Melanocyte of skin (primary cell): Measurements from ENCODE around the gene HOXC9. TPM values are rescaled to one million over a fixed set of nuclear protein-coding genes. Genes with fewer than 3 reads are reported as not detected.

Experiments
- small RNA-seq, 2 donors: library from RNA; depleted of rRNA; stranded (forward); fragments of <200 nt; gene quantifications; one replicate each; pipeline ENCODE3, GENCODE V24; 2012
- total RNA-seq, 2 donors: library from RNA; depleted of rRNA; stranded (reverse); fragments of >200 nt; gene quantifications; 2 replicates each; pipeline ENCODE4 v1.2.3, GENCODE V29; 2012

The HOXC9 gene
- total RNA-seq, result 1 to 10 TPM in 1 of 2 donors, not detected in 1; 5.7 TPM

DNA sequence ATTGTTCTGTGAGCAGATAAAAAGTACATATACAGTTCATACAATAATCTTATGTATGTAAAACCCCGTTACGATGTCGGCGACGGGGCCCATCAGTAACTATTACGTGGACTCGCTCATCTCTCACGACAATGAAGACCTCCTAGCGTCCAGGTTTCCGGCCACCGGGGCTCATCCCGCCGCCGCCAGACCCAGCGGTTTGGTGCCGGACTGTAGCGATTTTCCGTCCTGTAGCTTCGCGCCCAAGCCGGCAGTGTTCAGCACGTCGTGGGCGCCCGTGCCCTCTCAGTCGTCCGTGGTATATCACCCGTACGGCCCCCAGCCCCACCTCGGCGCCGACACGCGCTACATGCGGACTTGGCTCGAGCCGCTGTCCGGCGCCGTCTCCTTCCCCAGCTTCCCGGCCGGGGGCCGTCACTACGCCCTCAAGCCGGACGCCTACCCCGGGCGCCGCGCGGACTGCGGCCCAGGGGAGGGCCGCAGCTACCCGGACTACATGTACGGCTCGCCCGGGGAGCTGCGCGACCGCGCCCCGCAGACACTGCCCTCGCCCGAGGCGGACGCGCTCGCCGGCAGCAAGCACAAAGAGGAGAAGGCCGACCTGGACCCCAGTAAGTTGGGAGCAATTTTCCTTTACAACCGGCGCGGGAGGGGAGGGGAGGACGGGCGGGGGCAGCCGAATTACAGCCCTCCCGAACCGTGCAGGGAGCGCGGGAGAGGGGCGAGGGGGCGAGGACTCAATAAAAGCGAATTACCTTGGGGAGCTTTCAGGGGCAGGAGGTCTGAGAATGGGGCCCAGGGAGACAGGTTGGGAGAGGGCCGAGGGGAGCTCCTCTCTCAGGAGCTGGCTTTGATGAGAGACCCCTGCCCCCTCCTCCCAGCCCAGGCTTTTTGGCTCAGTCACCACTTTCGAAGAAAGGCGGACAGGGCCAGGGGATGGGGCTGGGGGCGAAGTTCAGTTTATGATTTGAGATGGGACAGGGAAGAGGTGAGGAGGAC is at the start of gene HOXC9:
TSS of gene HOXC9 (plus strand) at position 46 of the 999 bp plus-strand sequence. CDS start at position 74, 28 bp downstream.

DNA sequence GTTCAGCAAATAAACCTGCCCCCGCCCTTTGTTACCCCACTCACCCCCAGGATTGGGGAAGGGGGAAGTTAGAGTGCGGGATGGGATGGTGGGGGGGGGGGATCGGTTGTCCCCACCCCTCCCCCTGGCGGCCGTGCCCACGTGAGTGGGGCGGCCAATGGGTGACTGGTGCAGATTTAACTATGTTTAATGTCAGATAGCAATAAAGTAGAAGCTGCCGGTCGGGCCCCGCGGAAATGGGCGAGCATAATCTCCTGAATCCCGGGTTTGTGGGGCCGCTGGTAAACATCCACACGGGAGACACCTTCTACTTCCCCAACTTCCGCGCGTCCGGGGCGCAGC is 45.3 kb upstream of the HOXC9 start, which contains the start of gene HOXC12:
TSS of gene HOXC12 (plus strand) at position 210 of the 342 bp plus-strand sequence. CDS start at position 237, 27 bp downstream.

DNA sequence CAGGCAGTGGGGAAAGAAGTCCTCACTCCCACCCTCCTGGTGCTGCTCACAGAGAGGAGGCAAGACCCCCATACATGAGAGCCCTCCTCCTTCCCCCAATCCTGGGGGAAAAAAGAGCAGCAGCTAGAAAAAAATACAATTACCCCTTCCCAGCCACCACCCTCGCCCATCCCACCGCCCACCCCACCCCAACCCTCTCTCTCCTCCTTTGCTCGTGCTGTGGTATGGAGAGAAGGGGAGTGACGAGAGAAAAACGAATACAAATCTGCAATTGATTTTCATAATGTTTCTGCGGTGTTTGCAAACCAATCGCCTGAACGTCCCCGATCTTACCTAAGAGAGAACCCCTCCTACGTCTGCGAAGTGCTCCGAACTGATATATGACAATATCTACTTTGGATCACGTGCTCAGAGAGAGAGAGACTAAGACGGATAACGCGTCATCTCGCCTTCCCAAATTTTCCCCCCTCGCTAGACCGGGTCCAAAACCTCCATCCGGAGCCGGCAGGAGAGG is 27.2 kb upstream of the HOXC9 start, which contains the start of gene HOXC11:
TSS of gene HOXC11 (plus strand) at position 405 of the 514 bp plus-strand sequence. CDS start 116 bp downstream, outside the sequence.

DNA sequence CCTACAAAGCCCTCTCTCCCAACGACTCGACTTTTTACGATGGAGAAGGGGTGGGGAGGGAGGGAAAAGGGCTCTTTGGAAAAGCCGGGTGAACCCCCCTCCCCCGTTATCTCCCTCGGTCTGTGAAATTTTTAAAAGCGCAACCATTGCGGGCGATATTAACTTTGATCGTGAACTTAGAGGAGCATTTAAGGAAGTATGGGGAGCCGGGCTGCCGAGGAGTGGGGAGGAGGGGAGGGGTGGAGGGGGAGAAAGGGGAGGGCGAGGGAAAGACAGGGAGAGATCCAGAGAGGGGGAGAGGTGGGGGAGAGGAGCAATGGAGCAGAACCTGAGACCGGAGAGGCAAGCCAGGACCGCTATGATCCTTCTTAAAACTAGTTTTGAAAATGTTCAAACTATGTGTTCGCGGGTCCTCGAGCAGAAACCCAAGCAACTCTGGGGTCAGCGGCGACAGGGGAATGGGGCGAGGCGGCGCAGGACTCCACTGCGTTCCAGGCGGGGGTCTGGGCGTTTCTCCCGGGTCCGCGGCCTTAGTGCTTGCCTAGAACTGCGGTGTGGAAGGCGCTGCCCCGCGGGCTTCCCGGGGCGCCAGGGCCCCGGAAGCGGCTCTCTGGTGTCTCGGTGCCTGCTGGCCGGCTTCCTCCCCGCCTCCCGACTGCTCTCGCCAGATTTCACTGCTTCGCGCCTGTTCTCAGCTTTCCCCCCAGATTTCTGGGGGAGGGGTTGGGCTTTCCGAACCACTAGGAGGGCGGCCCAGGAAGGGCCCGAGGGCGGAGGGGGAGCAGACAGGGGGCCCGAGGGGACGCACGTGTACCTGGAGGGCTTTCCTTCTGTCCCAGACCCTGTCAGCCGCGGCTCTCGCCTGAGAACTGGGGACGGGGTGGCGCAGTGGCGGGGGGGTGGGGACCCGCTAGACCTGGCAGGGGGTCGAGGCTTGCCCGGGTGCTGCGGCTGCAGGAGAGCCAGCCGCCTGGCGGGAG is 25.6 kb upstream of the HOXC9 start, which contains the start of gene HOTAIR:
TSS of gene HOTAIR (minus strand) at position 871 of the 980 bp plus-strand sequence.

DNA sequence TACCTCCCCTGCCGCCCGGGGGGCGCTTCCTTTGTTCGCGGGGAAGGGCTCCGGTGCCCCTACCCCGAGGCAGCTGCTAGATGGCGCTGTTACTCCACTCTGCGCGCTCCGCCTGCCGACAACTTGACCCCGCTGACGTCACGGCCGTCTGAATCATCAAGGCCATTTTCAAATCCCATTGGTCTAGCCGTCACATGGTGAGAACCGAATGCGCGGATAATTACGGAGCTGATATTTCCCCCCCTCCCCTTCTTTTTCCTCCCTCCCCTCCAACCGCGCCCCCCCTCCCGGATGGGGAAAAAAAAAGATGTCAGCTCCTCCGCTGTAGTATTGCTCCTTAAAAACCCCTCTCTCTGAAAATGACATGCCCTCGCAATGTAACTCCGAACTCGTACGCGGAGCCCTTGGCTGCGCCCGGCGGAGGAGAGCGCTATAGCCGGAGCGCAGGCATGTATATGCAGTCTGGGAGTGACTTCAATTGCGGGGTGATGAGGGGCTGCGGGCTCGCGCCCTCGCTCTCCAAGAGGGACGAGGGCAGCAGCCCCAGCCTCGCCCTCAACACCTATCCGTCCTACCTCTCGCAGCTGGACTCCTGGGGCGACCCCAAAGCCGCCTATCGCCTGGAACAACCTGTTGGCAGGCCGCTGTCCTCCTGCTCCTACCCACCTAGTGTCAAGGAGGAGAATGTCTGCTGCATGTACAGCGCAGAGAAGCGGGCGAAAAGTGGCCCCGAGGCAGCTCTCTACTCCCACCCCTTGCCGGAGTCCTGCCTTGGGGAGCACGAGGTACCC is 14.9 kb upstream of the HOXC9 start, which contains the start of gene HOXC10:
TSS of gene HOXC10 (plus strand) at position 246 of the 791 bp plus-strand sequence. CDS start at position 360, 114 bp downstream.

DNA sequence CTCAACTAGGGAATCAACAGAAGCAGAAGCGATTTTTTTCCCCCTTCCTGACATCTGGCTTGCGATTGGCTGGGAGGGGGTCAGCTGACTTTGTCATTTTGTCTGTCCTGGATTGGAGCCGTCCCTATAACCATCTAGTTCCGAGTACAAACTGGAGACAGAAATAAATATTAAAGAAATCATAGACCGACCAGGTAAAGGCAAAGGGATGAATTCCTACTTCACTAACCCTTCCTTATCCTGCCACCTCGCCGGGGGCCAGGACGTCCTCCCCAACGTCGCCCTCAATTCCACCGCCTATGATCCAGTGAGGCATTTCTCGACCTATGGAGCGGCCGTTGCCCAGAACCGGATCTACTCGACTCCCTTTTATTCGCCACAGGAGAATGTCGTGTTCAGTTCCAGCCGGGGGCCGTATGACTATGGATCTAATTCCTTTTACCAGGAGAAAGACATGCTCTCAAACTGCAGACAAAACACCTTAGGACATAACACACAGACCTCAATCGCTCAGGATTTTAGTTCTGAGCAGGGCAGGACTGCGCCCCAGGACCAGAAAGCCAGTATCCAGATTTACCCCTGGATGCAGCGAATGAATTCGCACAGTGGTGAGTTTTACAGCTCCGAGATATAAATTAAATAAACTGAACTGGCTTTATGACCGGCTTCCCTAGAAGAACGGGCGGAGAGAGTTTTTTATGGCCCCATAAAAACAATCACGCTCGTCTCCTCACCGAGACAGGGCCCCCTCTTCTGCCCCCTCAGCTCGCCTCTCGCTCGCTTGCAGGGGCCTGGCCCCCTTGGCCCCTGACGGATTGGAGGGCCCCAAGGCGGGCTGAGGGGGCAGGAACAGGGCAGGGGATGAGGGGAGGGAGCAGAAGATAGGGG is 28.6 kb downstream of the HOXC9 start, which contains the start of gene HOXC6:
TSS of gene HOXC6 (plus strand) at position 127 of the 888 bp plus-strand sequence. CDS start at position 209, 82 bp downstream.

DNA sequence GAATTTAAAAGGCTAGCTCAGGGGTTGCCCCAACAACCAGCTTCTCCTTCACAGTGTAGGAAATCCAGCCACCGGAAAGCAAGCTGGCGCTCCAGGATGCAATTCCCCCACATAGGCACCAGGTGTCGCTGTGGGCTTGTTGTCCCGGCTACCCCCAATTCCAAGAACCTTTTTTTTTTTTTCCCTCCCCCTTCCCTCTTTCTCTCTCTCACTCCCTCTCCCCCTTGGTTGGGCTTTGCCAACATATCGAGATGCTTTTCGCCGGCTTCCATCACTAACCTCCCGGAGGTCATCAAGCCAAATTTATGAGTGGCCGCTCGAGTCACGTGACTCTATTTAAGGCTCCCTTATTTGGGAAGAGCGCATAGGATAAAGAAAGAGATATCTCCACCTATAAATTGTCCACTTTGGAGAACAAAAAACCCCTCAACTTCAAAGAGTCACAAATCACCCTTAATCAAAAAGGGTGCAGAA is 32.7 kb downstream of the HOXC9 start, which contains the start of gene HOXC5:
TSS of gene HOXC5 (plus strand) at position 424 of the 474 bp plus-strand sequence. CDS start 73 bp downstream, outside the sequence.

Small RNA genes within 50 kb of the gene (small RNA-seq; reads per million reads assigned to genes)
- gene AC012531.3, result 0 reads per million in 2 donors
- gene AC012531.4, result 0 to 0.21 reads per million in 2 donors
- gene HOXC5, result 0 to 4.4 reads per million in 2 donors
- gene MIR196A2, result 0.26 to 4.5 reads per million in 2 donors
- 5.2 to 8.3 reads per million in 2 donors for gene MIR615
- gene RF01905, result 0 reads per million in 2 donors
- gene RF01906, result 0 reads per million in 2 donors

Other genes with a start within 250 kb of the HOXC9 start
- not detected for gene CISTR, start 248.2 kb upstream of the HOXC9 start, total RNA-seq
- gene HOXC13, start 61.3 kb upstream of the HOXC9 start, total RNA-seq, result not detected
- gene HOXC12, start 45.3 kb upstream of the HOXC9 start, total RNA-seq, result not detected
- under 1 TPM in 1 of 2 donors, not detected in 1; 0.33 TPM for gene HOXC11, start 27.0 kb upstream of the HOXC9 start, total RNA-seq
- not detected for gene HOTAIR, start 25.2 kb upstream of the HOXC9 start, total RNA-seq
- 1 to 10 TPM in 1 of 2 donors, not detected in 1; 5.7 TPM for gene HOXC10, start 15.0 kb upstream of the HOXC9 start, total RNA-seq
- 1 to 10 TPM in 1 of 2 donors, not detected in 1; 1.3 TPM for gene HOXC8, start 8.8 kb downstream of the HOXC9 start, total RNA-seq
- 1 to 10 TPM in 1 of 2 donors, not detected in 1; 3.7 TPM for gene HOXC6, start 28.3 kb downstream of the HOXC9 start, total RNA-seq
- gene HOXC5, start 32.9 kb downstream of the HOXC9 start, total RNA-seq, result 1 to 10 TPM in 1 of 2 donors, not detected in 1; 1.7 TPM
- 1 to 10 TPM in 1 of 2 donors, not detected in 1; 3.3 TPM for gene HOXC4, start 53.7 kb downstream of the HOXC9 start, total RNA-seq
- 10 to 100 TPM; 28.6 to 37.6 TPM for gene SMUG1, start 188.8 kb downstream of the HOXC9 start, total RNA-seq